GM06990 (cell line): ENCODE measurements around the gene SEMA6B.
"Not testable (repeated sequence)": the region's sequence is repeated elsewhere in the genome, so short reads cannot be mapped to it uniquely, and the experiment has no call there.

Source experiments
- DNase-seq: peaks from one replicate; pipeline ENCODE4 v3.0.0-alpha.2; 2011; ENCODE audit not compliant: insufficient read length; ENCODE audit errors: extremely low read depth
- H3K27me3 ChIP-seq: replicated peaks from 2 replicates; pipeline ENCODE4 v1.6.0; 2011; ENCODE audit warnings: low read length; ENCODE audit not compliant: control insufficient read depth, insufficient read depth
- H3K36me3 ChIP-seq: 2 replicates; pipeline ENCODE4 v1.5.1; 2011; ENCODE audit warnings: low read length; ENCODE audit not compliant: control insufficient read depth, insufficient read depth
- H3K4me3 ChIP-seq: replicated peaks from 2 replicates; pipeline ENCODE4 v1.5.1; 2011; ENCODE audit warnings: low read depth, mild to moderate bottlenecking, control low read depth, low read length
- TF ChIP-seq, protein P1 (sequence below): IDR thresholded peaks from 2 replicates; pipeline ENCODE4 v1.5.1; 2011; ENCODE audit warnings: low read length, control low read depth, mild to moderate bottlenecking, inconsistent platforms; ENCODE audit not compliant: insufficient read depth, poor library complexity, severe bottlenecking

The SEMA6B gene

GRCh38 chr19:4567584-4568071 lies 8.1 kb upstream of the SEMA6B start:
- H3K27me3 ChIP-seq, result no peaks in the 10 kb centered on the region
- no peaks in the 10 kb centered on the region for H3K36me3 ChIP-seq
- H3K4me3 ChIP-seq, result no peak overlapping the region
- TF ChIP-seq, protein P1, sequence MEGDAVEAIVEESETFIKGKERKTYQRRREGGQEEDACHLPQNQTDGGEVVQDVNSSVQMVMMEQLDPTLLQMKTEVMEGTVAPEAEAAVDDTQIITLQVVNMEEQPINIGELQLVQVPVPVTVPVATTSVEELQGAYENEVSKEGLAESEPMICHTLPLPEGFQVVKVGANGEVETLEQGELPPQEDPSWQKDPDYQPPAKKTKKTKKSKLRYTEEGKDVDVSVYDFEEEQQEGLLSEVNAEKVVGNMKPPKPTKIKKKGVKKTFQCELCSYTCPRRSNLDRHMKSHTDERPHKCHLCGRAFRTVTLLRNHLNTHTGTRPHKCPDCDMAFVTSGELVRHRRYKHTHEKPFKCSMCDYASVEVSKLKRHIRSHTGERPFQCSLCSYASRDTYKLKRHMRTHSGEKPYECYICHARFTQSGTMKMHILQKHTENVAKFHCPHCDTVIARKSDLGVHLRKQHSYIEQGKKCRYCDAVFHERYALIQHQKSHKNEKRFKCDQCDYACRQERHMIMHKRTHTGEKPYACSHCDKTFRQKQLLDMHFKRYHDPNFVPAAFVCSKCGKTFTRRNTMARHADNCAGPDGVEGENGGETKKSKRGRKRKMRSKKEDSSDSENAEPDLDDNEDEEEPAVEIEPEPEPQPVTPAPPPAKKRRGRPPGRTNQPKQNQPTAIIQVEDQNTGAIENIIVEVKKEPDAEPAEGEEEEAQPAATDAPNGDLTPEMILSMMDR, result peak; percentile 85
- no peak for DNase-seq

DNA sequence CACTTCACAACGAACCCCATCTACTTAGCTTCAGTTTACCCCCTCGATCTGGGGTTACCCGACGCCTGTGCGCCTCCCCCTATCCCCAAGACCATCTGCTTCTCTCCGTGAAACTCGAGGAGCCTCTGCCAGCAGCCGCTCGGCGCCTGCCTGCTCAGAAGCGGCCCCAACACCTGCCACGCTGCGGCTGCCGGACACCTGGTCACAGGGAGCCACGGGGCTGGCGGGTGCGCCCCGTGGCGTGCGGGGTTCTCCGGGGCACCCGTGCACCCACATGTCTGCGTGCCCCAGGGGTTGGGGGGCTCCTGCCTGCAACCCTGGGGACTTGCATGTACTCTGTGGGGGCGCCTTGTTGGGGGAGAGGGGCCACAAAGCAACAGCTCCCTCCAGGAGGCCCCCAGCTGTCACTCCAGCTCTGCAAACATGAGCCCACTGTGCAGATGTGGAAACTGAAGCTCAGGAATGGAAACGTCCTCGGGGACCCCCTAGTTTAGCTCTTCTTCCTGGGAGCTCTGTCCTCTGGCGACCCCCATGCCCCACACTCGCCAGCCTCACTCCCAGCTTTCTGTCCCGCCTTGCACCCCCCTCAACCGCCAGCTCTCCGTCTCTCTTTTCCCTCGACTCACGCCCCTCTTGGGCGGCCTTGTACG lies 7.0 kb upstream of the SEMA6B start:
- H3K36me3 ChIP-seq, result no peaks in the 10 kb centered on the region
- no peak overlapping the region for H3K4me3 ChIP-seq
- H3K27me3 ChIP-seq, result no peaks in the 10 kb centered on the region
- TF ChIP-seq, protein P1, result no peak
- DNase-seq, result no peak

GRCh38 chr19:4563562-4563961 lies 4.1 kb upstream of the SEMA6B start:
- not testable (repeated sequence) for H3K4me3 ChIP-seq, H3K27me3 ChIP-seq, DNase-seq, H3K36me3 ChIP-seq

GRCh38 chr19:4562085-4562484 lies 2.6 kb upstream of the SEMA6B start:
- H3K36me3 ChIP-seq, H3K4me3 ChIP-seq, DNase-seq, H3K27me3 ChIP-seq: not testable (repeated sequence)

- TF ChIP-seq, protein P1, result peak; percentile 99
- no peaks in the 10 kb centered on the region for H3K36me3 ChIP-seq
- no peaks in the 10 kb centered on the region for H3K27me3 ChIP-seq
- no peak overlapping the region for H3K4me3 ChIP-seq
- no peak for DNase-seq
These were observed 1.2 kb downstream of the SEMA6B start for GRCh38 chr19:4557971-4558941.

GRCh38 chr19:4557144-4557970 lies 2.1 kb downstream of the SEMA6B start:
- TF ChIP-seq, protein P1, result peak; percentile 35
- H3K36me3 ChIP-seq, result no peaks in the 10 kb centered on the region
- H3K27me3 ChIP-seq, result no peaks in the 10 kb centered on the region
- no peak for DNase-seq
- no peak overlapping the region for H3K4me3 ChIP-seq
